HEK293 (cell line): ENCODE data around the gene PLIN5.
A peak's percentile ranks its signal among the peaks of the same experiment; 100 is the strongest.

ENCODE experiments used
- ELK4 ChIP-seq: IDR thresholded peaks from 2 replicates; pipeline ENCODE4 v1.6.1; 2011; ENCODE audit warnings: mild to moderate bottlenecking, low read depth, low read length, borderline replicate concordance
- KLF17 ChIP-seq: fragments of 450-650 bp; formaldehyde crosslinking; IDR thresholded peaks from 2 replicates; pipeline ENCODE4 v1.5.1; 2016; ENCODE audit warnings: missing biosample characterization, missing genetic modification characterization
- PATZ1 ChIP-seq: fragments of 450-650 bp; formaldehyde crosslinking; IDR thresholded peaks from 2 replicates; pipeline ENCODE4 v1.5.1; 2016; ENCODE audit warnings: missing biosample characterization, missing genetic modification characterization
- PBX3 ChIP-seq: sonication (generic); formaldehyde crosslinking; IDR thresholded peaks from 2 replicates; pipeline ENCODE4 v1.8.1; 2022; ENCODE audit warnings: mild to moderate bottlenecking, moderate library complexity, missing genetic modification reagents
- PRDM10 ChIP-seq: fragments of 450-650 bp; formaldehyde crosslinking; IDR thresholded peaks from 2 replicates; pipeline ENCODE4 v1.5.1; 2016; ENCODE audit warnings: missing biosample characterization, missing genetic modification characterization
- REPIN1 ChIP-seq: fragments of 450-650 bp; formaldehyde crosslinking; IDR thresholded peaks from 2 replicates; pipeline ENCODE4 v1.5.1; 2017; ENCODE audit warnings: missing biosample characterization, missing genetic modification characterization, low read depth
- SALL2 ChIP-seq: fragments of 450-650 bp; formaldehyde crosslinking; IDR thresholded peaks from 2 replicates; pipeline ENCODE4 v1.5.0; 2017; ENCODE audit warnings: missing biosample characterization, mild to moderate bottlenecking, missing genetic modification characterization, borderline replicate concordance
- SP2 ChIP-seq: fragments of 450-650 bp; formaldehyde crosslinking; IDR thresholded peaks from 2 replicates; pipeline ENCODE4 v1.5.1; 2016; ENCODE audit warnings: missing biosample characterization, missing genetic modification characterization
- ZBTB20 ChIP-seq: fragments of 450-650 bp; formaldehyde crosslinking; IDR thresholded peaks from 2 replicates; pipeline ENCODE4 v1.5.1; 2016; ENCODE audit warnings: missing biosample characterization, missing genetic modification characterization
- ZBTB26 ChIP-seq: fragments of 450-650 bp; formaldehyde crosslinking; optimal IDR thresholded peaks from 2 replicates; pipeline ENCODE3; 2016; ENCODE audit warnings: missing biosample characterization, mild to moderate bottlenecking, missing genetic modification characterization
- ZBTB6 ChIP-seq: fragments of 450-650 bp; formaldehyde crosslinking; IDR thresholded peaks from 2 replicates; pipeline ENCODE4 v1.5.1; 2017; ENCODE audit warnings: missing biosample characterization, missing genetic modification characterization
- ZNF114 ChIP-seq: fragments of 450-650 bp; formaldehyde crosslinking; IDR thresholded peaks from 2 replicates; pipeline ENCODE4 v1.5.0; 2017; ENCODE audit warnings: missing biosample characterization, missing genetic modification characterization
- ZNF121 ChIP-seq: fragments of 450-650 bp; formaldehyde crosslinking; IDR thresholded peaks from 2 replicates; pipeline ENCODE4 v1.5.1; 2016; ENCODE audit warnings: missing biosample characterization, missing genetic modification characterization
- ZNF157 ChIP-seq: fragments of 450-650 bp; formaldehyde crosslinking; IDR thresholded peaks from 2 replicates; pipeline ENCODE4 v1.5.1; 2016; ENCODE audit warnings: missing biosample characterization, missing genetic modification characterization
- ZNF169 ChIP-seq: fragments of 450-650 bp; formaldehyde crosslinking; IDR thresholded peaks from 2 replicates; pipeline ENCODE4 v1.5.1; 2016; ENCODE audit warnings: missing biosample characterization, missing genetic modification characterization
- ZNF211 ChIP-seq: fragments of 450-650 bp; formaldehyde crosslinking; IDR thresholded peaks from 2 replicates; pipeline ENCODE4 v1.5.1; 2016; ENCODE audit warnings: low read depth, missing biosample characterization, missing genetic modification characterization
- ZNF23 ChIP-seq: fragments of 450-650 bp; formaldehyde crosslinking; IDR thresholded peaks from 2 replicates; pipeline ENCODE4 v1.5.1; 2016; ENCODE audit warnings: missing biosample characterization, missing genetic modification characterization, borderline replicate concordance
- ZNF391 ChIP-seq: fragments of 450-650 bp; formaldehyde crosslinking; IDR thresholded peaks from 2 replicates; pipeline ENCODE4 v1.5.1; 2016; ENCODE audit warnings: low read depth, missing biosample characterization, missing genetic modification characterization, borderline replicate concordance
- ZNF560 ChIP-seq: fragments of 450-650 bp; formaldehyde crosslinking; IDR thresholded peaks from 2 replicates; pipeline ENCODE4 v1.5.1; 2017; ENCODE audit warnings: missing biosample characterization, missing genetic modification characterization, borderline replicate concordance
- ZNF596 ChIP-seq: fragments of 450-650 bp; IDR thresholded peaks from 2 replicates; pipeline ENCODE4 v1.5.0; 2018; ENCODE audit warnings: missing biosample characterization, mild to moderate bottlenecking, missing genetic modification characterization, moderate library complexity
- ZNF621 ChIP-seq: fragments of 450-650 bp; formaldehyde crosslinking; IDR thresholded peaks from 2 replicates; pipeline ENCODE4 v1.5.1; 2017; ENCODE audit warnings: missing biosample characterization, missing genetic modification characterization
- ZNF660 ChIP-seq: fragments of 450-650 bp; IDR thresholded peaks from 2 replicates; pipeline ENCODE4 v1.5.1; 2018; ENCODE audit warnings: missing biosample characterization, mild to moderate bottlenecking, missing genetic modification characterization
- ZNF830 ChIP-seq: fragments of 450-650 bp; IDR thresholded peaks from 2 replicates; pipeline ENCODE4 v1.5.0; 2018; ENCODE audit warnings: missing biosample characterization, missing genetic modification characterization, low read depth, mild to moderate bottlenecking, moderate library complexity
- ZNF843 ChIP-seq: fragments of 450-650 bp; formaldehyde crosslinking; IDR thresholded peaks from 2 replicates; pipeline ENCODE4 v1.5.1; 2016; ENCODE audit warnings: missing biosample characterization, missing genetic modification characterization
- ZSCAN18 ChIP-seq: fragments of 450-650 bp; formaldehyde crosslinking; IDR thresholded peaks from 2 replicates; pipeline ENCODE4 v1.5.1; 2016; ENCODE audit warnings: missing biosample characterization, missing genetic modification characterization
- ZXDB ChIP-seq: fragments of 450-650 bp; formaldehyde crosslinking; IDR thresholded peaks from 2 replicates; pipeline ENCODE4 v1.5.1; 2016; ENCODE audit warnings: missing biosample characterization, missing genetic modification characterization

PLIN5 gene

GRCh38 chr19:4582980-4583842, 48.2 kb upstream of the PLIN5 start (continued):
- TF ChIP-seq PRDM10 (no peak), ZBTB20 (peak; percentile 58), ZNF121 (tag by site-specific recombination) (peak; percentile 95), ZNF114 (tag by site-specific recombination) (no peak), ZNF660 (tag by site-specific recombination) (no peak), KLF17 (tag by site-specific recombination) (no peak), ZNF23 (tag by site-specific recombination) (no peak), ELK4 (no peak), SALL2 (tag by site-specific recombination) (no peak), ZXDB (no peak), ZNF596 (no peak), ZNF169 (tag by site-specific recombination) (no peak), ZNF211 (tag by site-specific recombination) (no peak), ZNF560 (tag by site-specific recombination) (no peak), ZBTB6 (no peak), ZNF621 (tag by site-specific recombination) (no peak), PBX3 (CRISPR knock-in tag) (no peak), ZNF391 (tag by site-specific recombination) (no peak), PATZ1 (tag by site-specific recombination) (peak; percentile 43), ZNF843 (tag by site-specific recombination) (no peak), SP2 (peak; percentile 17; the same call in 1 of the 2 replicates), ZBTB26 (no peak), REPIN1 (tag by site-specific recombination) (no peak), ZSCAN18 (tag by site-specific recombination) (no peak), ZNF157 (tag by site-specific recombination) (no peak), ZNF830 (no peak)
